GM23338 (cell line): ENCODE results near the gene RIN3. TPM values are rescaled to one million over a fixed set of nuclear protein-coding genes. Genes with fewer than 3 reads are reported as not detected.

Experiments used
- ATAC-seq: fragments of 200-7000 bp; cut with Tn5 transposase; 3 replicates; pipeline ENCODE4 v1.9.1; 2020
- DNase-seq: peaks from one replicate; pipeline ENCODE4 v3.0.0-alpha.2; 2015; ENCODE audit warnings: low spot score
- H2AFZ ChIP-seq: fragments of 200-600 bp; sonication (generic); 2 replicates; pipeline ENCODE4 v1.8.0; 2016; ENCODE audit warnings: antibody characterized with exemption, mild to moderate bottlenecking, moderate library complexity
- H3F3A ChIP-seq: fragments of 200-600 bp; sonication (generic); replicated peaks from 2 replicates; pipeline ENCODE4 v1.8.0; 2017; ENCODE audit warnings: antibody characterized with exemption, mixed run types, low read depth
- H3K27ac ChIP-seq: fragments of 200-600 bp; sonication (generic); 2 replicates; pipeline ENCODE4 v1.6.1; 2016; ENCODE audit warnings: low read depth
- H3K27me3 ChIP-seq: fragments of 200-600 bp; sonication (generic); 2 replicates; pipeline ENCODE4 v1.8.0; 2016; ENCODE audit warnings: mild to moderate bottlenecking, mixed run types, moderate library complexity; ENCODE audit not compliant: insufficient read depth
- H3K36me3 ChIP-seq: fragments of 200-600 bp; sonication (generic); 2 replicates; pipeline ENCODE4 v1.8.0; 2016; ENCODE audit warnings: mild to moderate bottlenecking; ENCODE audit not compliant: insufficient read depth
- H3K4me1 ChIP-seq: fragments of 200-600 bp; sonication (generic); 2 replicates; pipeline ENCODE4 v1.8.0; 2016; ENCODE audit warnings: mild to moderate bottlenecking, moderate library complexity; ENCODE audit not compliant: insufficient read depth
- H3K4me2 ChIP-seq: fragments of 200-600 bp; sonication (generic); 2 replicates; pipeline ENCODE4 v1.7.1; 2017; ENCODE audit warnings: mixed run types
- H3K4me3 ChIP-seq: fragments of 200-600 bp; sonication (generic); 2 replicates; pipeline ENCODE4 v1.6.1; 2016; ENCODE audit warnings: mixed run types
- H3K79me2 ChIP-seq: fragments of 200-600 bp; sonication (generic); replicated peaks from 2 replicates; pipeline ENCODE4 v1.8.0; 2017; ENCODE audit warnings: mild to moderate bottlenecking; ENCODE audit not compliant: insufficient read depth
- H3K9me2 ChIP-seq: fragments of 200-600 bp; sonication (generic); 2 replicates; pipeline ENCODE4 v1.8.0; 2017; ENCODE audit not compliant: insufficient read depth
- H4K20me1 ChIP-seq: fragments of 200-600 bp; sonication (generic); replicated peaks from 2 replicates; pipeline ENCODE4 v1.8.0; 2017; ENCODE audit warnings: mild to moderate bottlenecking; ENCODE audit not compliant: insufficient read depth
- H3K27ac Mint-ChIP-seq: 2 replicates; pipeline ENCODE4 v1.8.0; 2020; ENCODE audit warnings: inconsistent platforms, mild to moderate bottlenecking, moderate library complexity, mixed read lengths
- H3K27me3 Mint-ChIP-seq: 3 replicates; pipeline ENCODE4 v1.8.0; 2022; ENCODE audit warnings: low read depth, mild to moderate bottlenecking, moderate library complexity, mixed read lengths, inconsistent platforms; ENCODE audit not compliant: insufficient read depth, poor library complexity
- H3K36me3 Mint-ChIP-seq: 3 replicates; pipeline ENCODE4 v1.8.0; 2021; ENCODE audit warnings: low read depth, mild to moderate bottlenecking, inconsistent platforms, moderate library complexity, mixed read lengths
- H3K4me1 Mint-ChIP-seq: 3 replicates; pipeline ENCODE4 v1.8.0; 2020; ENCODE audit warnings: mild to moderate bottlenecking, inconsistent platforms, mixed read lengths
- H3K4me3 Mint-ChIP-seq: 3 replicates; pipeline ENCODE4 v1.8.0; 2021; ENCODE audit warnings: moderate library complexity, mild to moderate bottlenecking, inconsistent platforms, mixed read lengths
- H3K9me3 Mint-ChIP-seq: 3 replicates; pipeline ENCODE4 v1.8.0; 2020; ENCODE audit warnings: moderate library complexity, mild to moderate bottlenecking, inconsistent platforms, mixed read lengths
- EZH2 ChIP-seq: fragments of 200-600 bp; sonication (generic); IDR thresholded peaks from one replicate; pipeline ENCODE4 v1.8.0; 2017; ENCODE audit warnings: antibody characterized with exemption, mild to moderate bottlenecking, low read depth; ENCODE audit not compliant: unreplicated experiment
- EZH2phosphoT487 ChIP-seq: fragments of 200-600 bp; sonication (generic); IDR thresholded peaks from one replicate; pipeline ENCODE4 v1.8.1; 2018; ENCODE audit warnings: antibody characterized with exemption; ENCODE audit not compliant: unreplicated experiment
- JUNB ChIP-seq: IDR thresholded peaks from one replicate; pipeline ENCODE4 v1.6.1; 2016; ENCODE audit warnings: antibody characterized with exemption; ENCODE audit not compliant: unreplicated experiment
- STAT1 ChIP-seq: IDR thresholded peaks from one replicate; pipeline ENCODE4 v1.6.1; 2016; ENCODE audit warnings: antibody characterized with exemption; ENCODE audit not compliant: unreplicated experiment
- ZNF114 ChIP-seq: fragments of 250-450 bp; sonication (Bioruptor Pico); IDR thresholded peaks from 2 replicates; pipeline ENCODE4 v1.5.0; 2020; ENCODE audit warnings: mild to moderate bottlenecking, moderate library complexity
- polyA plus RNA-seq: library from polyadenylated mRNA; unstranded; fragments of >200 nt; fragmentation: Nextera tagmentation; extraction: Ambion mirVana; gene quantifications from 2 replicates; pipeline ENCODE4 v1.2.1, GENCODE V29; 2016
- total RNA-seq: library from RNA; depleted of rRNA; stranded (reverse); fragments of >200 nt; shearing (Covaris generic); gene quantifications from 2 replicates; pipeline ENCODE4 v1.2.3, GENCODE V29; 2014
- TF ChIP-seq, protein P1 (sequence below): fragments of 250-450 bp; sonication (Bioruptor Pico); IDR thresholded peaks from 2 replicates; pipeline ENCODE4 v1.5.0; 2020; ENCODE audit warnings: mild to moderate bottlenecking, moderate library complexity
- TF ChIP-seq, protein P2 (sequence below): IDR thresholded peaks from 2 replicates; pipeline ENCODE4 v1.6.1; 2016; ENCODE audit warnings: antibody characterized with exemption
- TF ChIP-seq, protein P3 (sequence below), 2 experiments: fragments of 200-600 bp in 1 of 2; sonication (generic) in 1 of 2; conservative IDR thresholded peaks; 2 replicates each; pipeline versions ENCODE4 v1.5.1 to v1.6.1; 2016 to 2017; ENCODE audit warnings: antibody characterized with exemption in 2 of 2, low read depth in 2 of 2, mild to moderate bottlenecking in 2 of 2, moderate library complexity in 1 of 2

Gene RIN3
- total and polyA plus RNA-seq, 2 experiments from 2014 or later: 0.97 to 1.5 TPM

DNA sequence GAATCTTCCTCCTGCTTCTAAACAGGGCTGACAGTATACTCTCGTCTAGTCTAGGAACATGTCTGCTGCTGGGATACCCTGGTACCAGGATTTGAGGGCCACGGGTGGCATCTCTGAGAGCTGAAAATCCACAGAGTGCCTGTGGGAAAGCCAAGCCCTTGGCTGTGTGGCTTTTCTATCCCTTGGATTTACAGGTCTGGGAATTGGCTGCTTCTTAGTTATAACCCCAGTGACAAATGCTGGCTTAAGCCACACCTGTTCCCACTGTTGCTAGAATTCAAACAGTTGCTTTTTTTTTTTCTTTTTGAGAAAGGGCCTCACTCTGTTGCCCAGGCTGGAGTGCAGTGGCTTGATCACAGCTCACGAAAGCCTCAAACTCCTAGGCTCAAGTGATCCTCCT, 14.3 kb upstream of the RIN3 start (continued):
- TF ChIP-seq, protein P1, sequence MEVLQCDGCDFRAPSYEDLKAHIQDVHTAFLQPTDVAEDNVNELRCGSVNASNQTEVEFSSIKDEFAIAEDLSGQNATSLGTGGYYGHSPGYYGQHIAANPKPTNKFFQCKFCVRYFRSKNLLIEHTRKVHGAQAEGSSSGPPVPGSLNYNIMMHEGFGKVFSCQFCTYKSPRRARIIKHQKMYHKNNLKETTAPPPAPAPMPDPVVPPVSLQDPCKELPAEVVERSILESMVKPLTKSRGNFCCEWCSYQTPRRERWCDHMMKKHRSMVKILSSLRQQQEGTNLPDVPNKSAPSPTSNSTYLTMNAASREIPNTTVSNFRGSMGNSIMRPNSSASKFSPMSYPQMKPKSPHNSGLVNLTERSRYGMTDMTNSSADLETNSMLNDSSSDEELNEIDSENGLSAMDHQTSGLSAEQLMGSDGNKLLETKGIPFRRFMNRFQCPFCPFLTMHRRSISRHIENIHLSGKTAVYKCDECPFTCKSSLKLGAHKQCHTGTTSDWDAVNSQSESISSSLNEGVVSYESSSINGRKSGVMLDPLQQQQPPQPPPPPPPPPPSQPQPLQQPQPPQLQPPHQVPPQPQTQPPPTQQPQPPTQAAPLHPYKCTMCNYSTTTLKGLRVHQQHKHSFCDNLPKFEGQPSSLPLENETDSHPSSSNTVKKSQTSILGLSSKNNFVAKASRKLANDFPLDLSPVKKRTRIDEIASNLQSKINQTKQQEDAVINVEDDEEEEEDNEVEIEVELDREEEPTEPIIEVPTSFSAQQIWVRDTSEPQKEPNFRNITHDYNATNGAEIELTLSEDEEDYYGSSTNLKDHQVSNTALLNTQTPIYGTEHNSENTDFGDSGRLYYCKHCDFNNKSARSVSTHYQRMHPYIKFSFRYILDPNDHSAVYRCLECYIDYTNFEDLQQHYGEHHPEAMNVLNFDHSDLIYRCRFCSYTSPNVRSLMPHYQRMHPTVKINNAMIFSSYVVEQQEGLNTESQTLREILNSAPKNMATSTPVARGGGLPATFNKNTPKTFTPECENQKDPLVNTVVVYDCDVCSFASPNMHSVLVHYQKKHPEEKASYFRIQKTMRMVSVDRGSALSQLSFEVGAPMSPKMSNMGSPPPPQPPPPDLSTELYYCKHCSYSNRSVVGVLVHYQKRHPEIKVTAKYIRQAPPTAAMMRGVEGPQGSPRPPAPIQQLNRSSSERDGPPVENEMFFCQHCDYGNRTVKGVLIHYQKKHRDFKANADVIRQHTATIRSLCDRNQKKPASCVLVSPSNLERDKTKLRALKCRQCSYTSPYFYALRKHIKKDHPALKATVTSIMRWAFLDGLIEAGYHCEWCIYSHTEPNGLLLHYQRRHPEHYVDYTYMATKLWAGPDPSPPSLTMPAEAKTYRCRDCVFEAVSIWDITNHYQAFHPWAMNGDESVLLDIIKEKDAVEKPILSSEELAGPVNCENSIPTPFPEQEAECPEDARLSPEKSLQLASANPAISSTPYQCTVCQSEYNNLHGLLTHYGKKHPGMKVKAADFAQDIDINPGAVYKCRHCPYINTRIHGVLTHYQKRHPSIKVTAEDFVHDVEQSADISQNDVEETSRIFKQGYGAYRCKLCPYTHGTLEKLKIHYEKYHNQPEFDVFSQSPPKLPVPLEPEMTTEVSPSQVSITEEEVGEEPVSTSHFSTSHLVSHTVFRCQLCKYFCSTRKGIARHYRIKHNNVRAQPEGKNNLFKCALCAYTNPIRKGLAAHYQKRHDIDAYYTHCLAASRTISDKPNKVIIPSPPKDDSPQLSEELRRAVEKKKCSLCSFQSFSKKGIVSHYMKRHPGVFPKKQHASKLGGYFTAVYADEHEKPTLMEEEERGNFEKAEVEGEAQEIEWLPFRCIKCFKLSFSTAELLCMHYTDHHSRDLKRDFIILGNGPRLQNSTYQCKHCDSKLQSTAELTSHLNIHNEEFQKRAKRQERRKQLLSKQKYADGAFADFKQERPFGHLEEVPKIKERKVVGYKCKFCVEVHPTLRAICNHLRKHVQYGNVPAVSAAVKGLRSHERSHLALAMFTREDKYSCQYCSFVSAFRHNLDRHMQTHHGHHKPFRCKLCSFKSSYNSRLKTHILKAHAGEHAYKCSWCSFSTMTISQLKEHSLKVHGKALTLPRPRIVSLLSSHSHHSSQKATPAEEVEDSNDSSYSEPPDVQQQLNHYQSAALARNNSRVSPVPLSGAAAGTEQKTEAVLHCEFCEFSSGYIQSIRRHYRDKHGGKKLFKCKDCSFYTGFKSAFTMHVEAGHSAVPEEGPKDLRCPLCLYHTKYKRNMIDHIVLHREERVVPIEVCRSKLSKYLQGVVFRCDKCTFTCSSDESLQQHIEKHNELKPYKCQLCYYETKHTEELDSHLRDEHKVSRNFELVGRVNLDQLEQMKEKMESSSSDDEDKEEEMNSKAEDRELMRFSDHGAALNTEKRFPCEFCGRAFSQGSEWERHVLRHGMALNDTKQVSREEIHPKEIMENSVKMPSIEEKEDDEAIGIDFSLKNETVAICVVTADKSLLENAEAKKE (CRISPR knock-in tag): no peak
- no peak for TF ChIP-seq EZH2phosphoT487

DNA sequence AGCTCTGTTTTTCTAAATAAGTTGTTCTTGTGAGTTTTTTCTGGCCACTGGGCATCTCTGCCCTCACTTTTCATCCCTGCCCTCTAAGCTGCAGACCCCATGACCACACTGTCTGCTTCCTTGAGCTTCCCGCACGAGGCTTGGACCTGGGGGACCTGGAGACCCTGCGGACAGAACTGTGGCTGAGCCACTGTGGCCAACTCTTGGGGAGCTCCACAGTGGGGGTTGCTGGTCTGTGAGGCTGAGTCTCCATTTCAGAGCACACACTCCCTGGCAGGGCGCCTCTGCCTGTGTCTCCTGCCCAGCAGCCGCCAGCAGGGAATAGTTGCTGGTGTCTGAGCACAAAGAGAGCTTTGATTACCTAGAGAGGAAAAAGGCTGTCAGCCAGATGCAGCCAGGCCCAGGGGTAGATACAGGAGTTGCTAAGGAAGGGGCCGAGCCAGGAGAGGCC, 13.1 kb upstream of the RIN3 start:
- Mint-ChIP-seq H3K4me3 (no peak overlapping the region), H3K27ac (no peak overlapping the region), H3K4me1 (peaks cover 19% of the 10 kb centered on the region), H3K27me3 (peaks cover 3% of the 10 kb centered on the region), H3K9me3 (no peaks in the 10 kb centered on the region; the same call in 2 of the 3 replicates), H3K36me3 (no peaks in the 10 kb centered on the region)
- peak; percentile 15 for DNase-seq
- Histone ChIP-seq H2AFZ (0 out of 2 replicates have a peak overlapping the region, but pooled peaks have one; percentile 32), H3K36me3 (no peaks in the 10 kb centered on the region), H3F3A (no peaks in the 10 kb centered on the region), H3K4me2 (no peak overlapping the region), H3K9me2 (no peaks in the 10 kb centered on the region), H3K27me3 (no peaks in the 10 kb centered on the region), H3K4me1 (no peaks in the 10 kb centered on the region), H3K27ac (no peak overlapping the region), H4K20me1 (no peaks in the 10 kb centered on the region), H3K4me3 (no peak overlapping the region), H3K79me2 (no peaks in the 10 kb centered on the region)
- ATAC-seq: peak; percentile 92
- TF ChIP-seq, protein P2, sequence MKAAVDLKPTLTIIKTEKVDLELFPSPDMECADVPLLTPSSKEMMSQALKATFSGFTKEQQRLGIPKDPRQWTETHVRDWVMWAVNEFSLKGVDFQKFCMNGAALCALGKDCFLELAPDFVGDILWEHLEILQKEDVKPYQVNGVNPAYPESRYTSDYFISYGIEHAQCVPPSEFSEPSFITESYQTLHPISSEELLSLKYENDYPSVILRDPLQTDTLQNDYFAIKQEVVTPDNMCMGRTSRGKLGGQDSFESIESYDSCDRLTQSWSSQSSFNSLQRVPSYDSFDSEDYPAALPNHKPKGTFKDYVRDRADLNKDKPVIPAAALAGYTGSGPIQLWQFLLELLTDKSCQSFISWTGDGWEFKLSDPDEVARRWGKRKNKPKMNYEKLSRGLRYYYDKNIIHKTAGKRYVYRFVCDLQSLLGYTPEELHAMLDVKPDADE: no peak
- TF ChIP-seq ZNF114 (CRISPR knock-in tag) (no peak), JUNB (no peak), STAT1 (no peak), EZH2 (no peak)
- TF ChIP-seq, protein P3, sequence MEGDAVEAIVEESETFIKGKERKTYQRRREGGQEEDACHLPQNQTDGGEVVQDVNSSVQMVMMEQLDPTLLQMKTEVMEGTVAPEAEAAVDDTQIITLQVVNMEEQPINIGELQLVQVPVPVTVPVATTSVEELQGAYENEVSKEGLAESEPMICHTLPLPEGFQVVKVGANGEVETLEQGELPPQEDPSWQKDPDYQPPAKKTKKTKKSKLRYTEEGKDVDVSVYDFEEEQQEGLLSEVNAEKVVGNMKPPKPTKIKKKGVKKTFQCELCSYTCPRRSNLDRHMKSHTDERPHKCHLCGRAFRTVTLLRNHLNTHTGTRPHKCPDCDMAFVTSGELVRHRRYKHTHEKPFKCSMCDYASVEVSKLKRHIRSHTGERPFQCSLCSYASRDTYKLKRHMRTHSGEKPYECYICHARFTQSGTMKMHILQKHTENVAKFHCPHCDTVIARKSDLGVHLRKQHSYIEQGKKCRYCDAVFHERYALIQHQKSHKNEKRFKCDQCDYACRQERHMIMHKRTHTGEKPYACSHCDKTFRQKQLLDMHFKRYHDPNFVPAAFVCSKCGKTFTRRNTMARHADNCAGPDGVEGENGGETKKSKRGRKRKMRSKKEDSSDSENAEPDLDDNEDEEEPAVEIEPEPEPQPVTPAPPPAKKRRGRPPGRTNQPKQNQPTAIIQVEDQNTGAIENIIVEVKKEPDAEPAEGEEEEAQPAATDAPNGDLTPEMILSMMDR (conservative IDR thresholded peaks at IDR 0.05; ENCODE audit: low read depth in 2 of 2): no peak
